Neural cell (in vitro differentiated cells): ENCODE results near the gene FAP. TPM values are rescaled to one million over a fixed set of nuclear protein-coding genes. Genes with fewer than 3 reads are reported as not detected.

Source experiments
- H2AFZ ChIP-seq: fragments of 200-600, 300-800 bp; sonication (generic), shearing (Covaris generic); 2 replicates; pipeline ENCODE4 v1.6.0; 2014; ENCODE audit warnings: low read depth, mild to moderate bottlenecking, antibody characterized with exemption, low read length, moderate library complexity
- H3F3A ChIP-seq: fragments of 200-600 bp; shearing (Covaris generic); 2 replicates; pipeline ENCODE4 v1.6.1; 2016; ENCODE audit warnings: mild to moderate bottlenecking, moderate library complexity, mixed read lengths, antibody characterized with exemption, low read length; ENCODE audit not compliant: insufficient read depth, poor library complexity, severe bottlenecking
- H3K27ac ChIP-seq: fragments of 200-600, 300-800 bp; sonication (generic), shearing (Covaris generic); 2 replicates; pipeline ENCODE4 v1.5.1; 2014; ENCODE audit warnings: mild to moderate bottlenecking, low read length, moderate library complexity
- H3K27me3 ChIP-seq: fragments of 300-800, 200-600 bp; sonication (generic), shearing (Covaris generic); 2 replicates; pipeline ENCODE4 v1.6.0; 2014; ENCODE audit warnings: mild to moderate bottlenecking, low read depth, low read length, moderate library complexity; ENCODE audit not compliant: insufficient read depth
- H3K36me3 ChIP-seq: fragments of 300-800, 200-600 bp; sonication (generic), shearing (Covaris generic); 2 replicates; pipeline ENCODE4 v1.5.1; 2014; ENCODE audit warnings: mild to moderate bottlenecking, antibody characterized with exemption, low read length, moderate library complexity; ENCODE audit not compliant: insufficient read depth
- H3K4me2 ChIP-seq: fragments of 300-800, 200-600 bp; sonication (generic), shearing (Covaris generic); 2 replicates; pipeline ENCODE4 v1.6.0; 2014; ENCODE audit warnings: mild to moderate bottlenecking, low read length
- H3K4me3 ChIP-seq: fragments of 300-800, 200-600 bp; sonication (generic), shearing (Covaris generic); 2 replicates; pipeline ENCODE4 v1.5.1; 2014; ENCODE audit warnings: mild to moderate bottlenecking, low read length, moderate library complexity
- H3K79me2 ChIP-seq: fragments of 200-600 bp; shearing (Covaris generic); replicated peaks from 2 replicates; pipeline ENCODE4 v1.6.0; 2014; ENCODE audit warnings: mild to moderate bottlenecking, low read length, moderate library complexity; ENCODE audit not compliant: insufficient read depth
- H3K9ac ChIP-seq: fragments of 300-800, 200-600 bp; sonication (generic), shearing (Covaris generic); 2 replicates; pipeline ENCODE4 v1.6.1; 2016; ENCODE audit warnings: mild to moderate bottlenecking, low read length, mixed read lengths
- H3K9me2 ChIP-seq: fragments of 200-600 bp; shearing (Covaris generic); 2 replicates; pipeline ENCODE4 v1.6.1; 2016; ENCODE audit warnings: mild to moderate bottlenecking, low read length, mixed read lengths; ENCODE audit not compliant: insufficient read depth
- H3K9me3 ChIP-seq: fragments of 200-600, 300-800 bp; sonication (generic), shearing (Covaris generic); 2 replicates; pipeline ENCODE4 v1.6.1; 2016; ENCODE audit warnings: mild to moderate bottlenecking, mixed run types, low read length, moderate library complexity, mixed read lengths
- H4K20me1 ChIP-seq: fragments of 200-600 bp; shearing (Covaris generic); 2 replicates; pipeline ENCODE4 v1.6.1; 2016; ENCODE audit warnings: mild to moderate bottlenecking, mixed run types; ENCODE audit not compliant: insufficient read depth
- EP300 ChIP-seq: fragments of 450-650 bp; conservative IDR thresholded peaks from 2 replicates; pipeline ENCODE4 v1.6.1; 2014; ENCODE audit warnings: antibody characterized with exemption, mild to moderate bottlenecking, moderate library complexity; ENCODE audit not compliant: poor library complexity, severe bottlenecking
- EZH2 ChIP-seq: fragments of 200-600, 300-800 bp; shearing (Covaris generic), sonication (generic); IDR thresholded peaks from 2 replicates; pipeline ENCODE4 v1.6.1; 2014; ENCODE audit warnings: antibody characterized with exemption, low read length, borderline replicate concordance, mild to moderate bottlenecking; ENCODE audit not compliant: insufficient read depth, poor library complexity, severe bottlenecking
- MXI1 ChIP-seq: fragments of 450-650 bp; conservative IDR thresholded peaks from 2 replicates; pipeline ENCODE4 v1.6.1; 2014; ENCODE audit warnings: antibody characterized with exemption, mild to moderate bottlenecking; ENCODE audit not compliant: poor library complexity, severe bottlenecking
- POLR2AphosphoS5 ChIP-seq: IDR thresholded peaks from 2 replicates; pipeline ENCODE4 v1.6.1; 2012
- RAD21 ChIP-seq: fragments of 450-650 bp; conservative IDR thresholded peaks from 2 replicates; pipeline ENCODE4 v1.6.1; 2014; ENCODE audit warnings: antibody characterized with exemption, mild to moderate bottlenecking, moderate library complexity
- SMC3 ChIP-seq: fragments of 450-650 bp; conservative IDR thresholded peaks from 2 replicates; pipeline ENCODE4 v1.6.1; 2014; ENCODE audit warnings: antibody characterized with exemption, mild to moderate bottlenecking, moderate library complexity; ENCODE audit not compliant: poor library complexity
- TAF1 ChIP-seq: IDR thresholded peaks from 2 replicates; pipeline ENCODE4 v1.6.1; 2012; ENCODE audit warnings: low read depth
- polyA plus RNA-seq: library from polyadenylated mRNA; depleted of rRNA; stranded (reverse); fragments of >200 nt; gene quantifications from 2 replicates; pipeline ENCODE4 v1.2.3, GENCODE V29; 2014
- TF ChIP-seq, protein P1 (sequence below): IDR thresholded peaks from 2 replicates; pipeline ENCODE4 v1.6.1; 2012; ENCODE audit warnings: borderline replicate concordance
- TF ChIP-seq, protein P2 (sequence below): fragments of 450-650 bp; IDR thresholded peaks from 2 replicates; pipeline ENCODE4 v1.5.1; 2014; ENCODE audit warnings: antibody characterized with exemption, mild to moderate bottlenecking, moderate library complexity; ENCODE audit not compliant: poor library complexity, severe bottlenecking

FAP gene
- polyA plus RNA-seq, 1 donor from 2014 or later = 0.16 TPM

DNA sequence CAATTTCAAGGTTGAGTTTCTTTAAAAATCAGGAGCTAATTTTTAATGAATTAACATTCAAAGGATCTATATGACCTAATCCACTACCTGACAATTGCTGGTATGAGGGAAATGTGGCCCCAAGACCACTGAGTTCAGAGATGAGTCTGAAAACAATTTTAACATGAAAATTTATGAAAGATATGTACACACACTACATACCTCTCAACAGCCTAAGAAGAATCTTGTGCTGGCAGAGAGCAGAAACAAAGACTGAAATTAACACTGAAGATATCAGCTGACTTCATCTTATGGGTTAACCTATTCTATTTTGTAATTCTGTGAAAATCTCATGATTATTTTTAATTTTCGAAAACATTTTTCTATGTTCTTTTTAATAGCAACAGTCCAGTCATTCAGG, 1.7 kb downstream of the FAP start:
- H2AFZ ChIP-seq = no peak overlapping the region
- no peak overlapping the region for H3K9ac ChIP-seq
- H3K79me2 ChIP-seq = no peaks in the 10 kb centered on the region
- H3K4me3 ChIP-seq = no peak overlapping the region
- no peaks in the 10 kb centered on the region for H3K36me3 ChIP-seq
- H3K4me2 ChIP-seq = no peak overlapping the region
- no peaks in the 10 kb centered on the region for H3K27me3 ChIP-seq
- no peaks in the 10 kb centered on the region for H3K9me3 ChIP-seq
- no peak for TF ChIP-seq POLR2AphosphoS5
- no peak for TF ChIP-seq MXI1
- TF ChIP-seq, protein P1, sequence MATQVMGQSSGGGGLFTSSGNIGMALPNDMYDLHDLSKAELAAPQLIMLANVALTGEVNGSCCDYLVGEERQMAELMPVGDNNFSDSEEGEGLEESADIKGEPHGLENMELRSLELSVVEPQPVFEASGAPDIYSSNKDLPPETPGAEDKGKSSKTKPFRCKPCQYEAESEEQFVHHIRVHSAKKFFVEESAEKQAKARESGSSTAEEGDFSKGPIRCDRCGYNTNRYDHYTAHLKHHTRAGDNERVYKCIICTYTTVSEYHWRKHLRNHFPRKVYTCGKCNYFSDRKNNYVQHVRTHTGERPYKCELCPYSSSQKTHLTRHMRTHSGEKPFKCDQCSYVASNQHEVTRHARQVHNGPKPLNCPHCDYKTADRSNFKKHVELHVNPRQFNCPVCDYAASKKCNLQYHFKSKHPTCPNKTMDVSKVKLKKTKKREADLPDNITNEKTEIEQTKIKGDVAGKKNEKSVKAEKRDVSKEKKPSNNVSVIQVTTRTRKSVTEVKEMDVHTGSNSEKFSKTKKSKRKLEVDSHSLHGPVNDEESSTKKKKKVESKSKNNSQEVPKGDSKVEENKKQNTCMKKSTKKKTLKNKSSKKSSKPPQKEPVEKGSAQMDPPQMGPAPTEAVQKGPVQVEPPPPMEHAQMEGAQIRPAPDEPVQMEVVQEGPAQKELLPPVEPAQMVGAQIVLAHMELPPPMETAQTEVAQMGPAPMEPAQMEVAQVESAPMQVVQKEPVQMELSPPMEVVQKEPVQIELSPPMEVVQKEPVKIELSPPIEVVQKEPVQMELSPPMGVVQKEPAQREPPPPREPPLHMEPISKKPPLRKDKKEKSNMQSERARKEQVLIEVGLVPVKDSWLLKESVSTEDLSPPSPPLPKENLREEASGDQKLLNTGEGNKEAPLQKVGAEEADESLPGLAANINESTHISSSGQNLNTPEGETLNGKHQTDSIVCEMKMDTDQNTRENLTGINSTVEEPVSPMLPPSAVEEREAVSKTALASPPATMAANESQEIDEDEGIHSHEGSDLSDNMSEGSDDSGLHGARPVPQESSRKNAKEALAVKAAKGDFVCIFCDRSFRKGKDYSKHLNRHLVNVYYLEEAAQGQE = no peak
- no peak overlapping the region for H3K27ac ChIP-seq
- H3K9me2 ChIP-seq = no peaks in the 10 kb centered on the region
- no peaks in the 10 kb centered on the region for H4K20me1 ChIP-seq
- no peaks in the 10 kb centered on the region for H3F3A ChIP-seq

DNA sequence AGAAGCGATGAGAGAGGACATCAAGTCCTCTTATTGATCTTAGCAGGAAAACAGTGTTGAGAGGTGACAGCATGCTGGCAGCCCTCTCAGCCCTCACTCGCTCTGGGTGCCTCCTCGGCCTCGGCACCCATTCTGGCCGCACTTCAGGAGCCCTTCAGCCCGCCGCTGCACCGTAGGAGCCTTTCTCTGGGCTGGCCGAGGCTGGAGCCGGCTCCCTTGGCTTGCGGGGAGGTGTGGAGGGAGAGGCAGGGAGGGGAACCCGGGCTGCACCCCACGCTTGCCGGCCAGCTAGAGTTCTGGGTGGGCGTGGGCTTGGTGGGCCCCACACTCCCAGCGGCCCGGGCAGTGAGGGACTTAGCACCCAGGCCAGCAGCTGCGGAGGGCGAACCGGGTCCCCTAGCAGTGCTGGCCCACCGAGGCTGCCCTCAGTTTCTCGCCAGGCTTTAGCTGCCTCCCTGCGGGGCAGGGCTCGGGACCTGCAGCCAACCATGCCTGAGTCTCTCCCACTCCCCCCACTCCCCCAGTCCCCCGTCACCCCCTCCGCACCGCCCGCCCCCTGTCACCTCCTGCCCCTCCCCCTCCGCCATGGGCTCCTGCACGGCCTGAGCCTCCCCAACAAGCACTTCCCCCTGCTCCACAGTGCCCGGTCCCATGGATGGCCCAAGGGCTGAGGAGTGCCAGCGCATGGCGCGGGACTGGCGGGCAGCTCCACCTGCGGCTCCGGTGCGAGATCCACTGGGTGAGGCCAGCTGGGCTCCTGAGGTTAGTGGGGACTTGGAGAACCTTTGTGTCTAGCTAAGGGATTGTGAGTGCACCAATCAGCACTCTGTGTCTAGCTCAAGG, 8.4 kb downstream of the FAP start:
- no peaks in the 10 kb centered on the region for H3K79me2 ChIP-seq
- H3K9ac ChIP-seq = no peak overlapping the region
- H3F3A ChIP-seq = no peaks in the 10 kb centered on the region
- no peak overlapping the region for H3K4me3 ChIP-seq
- H3K9me3 ChIP-seq = no peaks in the 10 kb centered on the region
- H3K27me3 ChIP-seq = no peaks in the 10 kb centered on the region
- H3K4me2 ChIP-seq = no peak overlapping the region
- no peaks in the 10 kb centered on the region for H3K36me3 ChIP-seq
- H4K20me1 ChIP-seq = no peaks in the 10 kb centered on the region
- no peaks in the 10 kb centered on the region for H3K9me2 ChIP-seq
- no peak overlapping the region for H2AFZ ChIP-seq
- H3K27ac ChIP-seq = no peak overlapping the region
- TF ChIP-seq SMC3 = no peak
- no peak for TF ChIP-seq MXI1
- no peak for TF ChIP-seq POLR2AphosphoS5
- no peak for TF ChIP-seq EZH2
- TF ChIP-seq RAD21 = no peak
- TF ChIP-seq, protein P1 = no peak
- TF ChIP-seq TAF1 = no peak
- TF ChIP-seq, protein P2, sequence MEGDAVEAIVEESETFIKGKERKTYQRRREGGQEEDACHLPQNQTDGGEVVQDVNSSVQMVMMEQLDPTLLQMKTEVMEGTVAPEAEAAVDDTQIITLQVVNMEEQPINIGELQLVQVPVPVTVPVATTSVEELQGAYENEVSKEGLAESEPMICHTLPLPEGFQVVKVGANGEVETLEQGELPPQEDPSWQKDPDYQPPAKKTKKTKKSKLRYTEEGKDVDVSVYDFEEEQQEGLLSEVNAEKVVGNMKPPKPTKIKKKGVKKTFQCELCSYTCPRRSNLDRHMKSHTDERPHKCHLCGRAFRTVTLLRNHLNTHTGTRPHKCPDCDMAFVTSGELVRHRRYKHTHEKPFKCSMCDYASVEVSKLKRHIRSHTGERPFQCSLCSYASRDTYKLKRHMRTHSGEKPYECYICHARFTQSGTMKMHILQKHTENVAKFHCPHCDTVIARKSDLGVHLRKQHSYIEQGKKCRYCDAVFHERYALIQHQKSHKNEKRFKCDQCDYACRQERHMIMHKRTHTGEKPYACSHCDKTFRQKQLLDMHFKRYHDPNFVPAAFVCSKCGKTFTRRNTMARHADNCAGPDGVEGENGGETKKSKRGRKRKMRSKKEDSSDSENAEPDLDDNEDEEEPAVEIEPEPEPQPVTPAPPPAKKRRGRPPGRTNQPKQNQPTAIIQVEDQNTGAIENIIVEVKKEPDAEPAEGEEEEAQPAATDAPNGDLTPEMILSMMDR = no peak
- no peak for TF ChIP-seq EP300
